Stimulated activated CD8-positive, alpha-beta memory T cell treated with anti-CD3 and anti-CD28 coated beads, Interleukin-7, amount 100 ng/mL, for 24 hours (primary cell): Measurements from ENCODE around the gene DNAJC22.
"Not testable (repeated sequence)": the region's sequence is repeated elsewhere in the genome, so short reads cannot be mapped to it uniquely, and the experiment has no call there.

Experiments
- DNase-seq: peaks from one replicate; pipeline ENCODE4 v3.0.0-alpha.2; 2020; ENCODE audit warnings: low read depth

The DNAJC22 gene

GRCh38 chr12:49331380-49332222 lies 15.1 kb upstream of the DNAJC22 start:
- DNase-seq: no peak

GRCh38 chr12:49332441-49332861 lies 14.2 kb upstream of the DNAJC22 start:
- no peak for DNase-seq

GRCh38 chr12:49332891-49333371 lies 13.8 kb upstream of the DNAJC22 start:
- DNase-seq: no peak

GRCh38 chr12:49333778-49334177 lies 12.9 kb upstream of the DNAJC22 start:
- DNase-seq: not testable (repeated sequence)

GRCh38 chr12:49334226-49334625 lies 12.5 kb upstream of the DNAJC22 start:
- DNase-seq: no peak

- DNase-seq: no peak
These were observed 12.0 kb upstream of the DNAJC22 start for GRCh38 chr12:49334681-49335080.

- DNase-seq: no peak
These were observed 11.4 kb upstream of the DNAJC22 start for GRCh38 chr12:49335118-49335954.

- no peak for DNase-seq
These were observed 10.6 kb upstream of the DNAJC22 start for GRCh38 chr12:49335955-49336644.

- DNase-seq: peak; percentile 83
These were observed 9.8 kb upstream of the DNAJC22 start, which contains the start of gene C1QL4 for GRCh38 chr12:49336645-49337584. C1QL4 (minus strand) TSS chr12:49337188; CDS start chr12:49336477, 711 bp downstream.

GRCh38 chr12:49338830-49339463 lies 7.7 kb upstream of the DNAJC22 start:
- no peak for DNase-seq

- DNase-seq: no peak
These were observed 7.2 kb upstream of the DNAJC22 start for GRCh38 chr12:49339464-49339861.

- DNase-seq: no peak
These were observed 6.4 kb upstream of the DNAJC22 start for GRCh38 chr12:49340095-49340870.

GRCh38 chr12:49340971-49341776 lies 5.5 kb upstream of the DNAJC22 start:
- DNase-seq: no peak

GRCh38 chr12:49341777-49342065 lies 5.0 kb upstream of the DNAJC22 start:
- no peak for DNase-seq

- DNase-seq: peak; percentile 55
These were observed 4.4 kb upstream of the DNAJC22 start for GRCh38 chr12:49342066-49342913.

GRCh38 chr12:49342914-49343731 lies 3.6 kb upstream of the DNAJC22 start:
- no peak for DNase-seq

GRCh38 chr12:49344486-49345050 lies 2.1 kb upstream of the DNAJC22 start:
- no peak for DNase-seq
